Endothelial cell of umbilical vein (primary cell): ENCODE results near the gene GPSM1. TPM values are rescaled to one million over a fixed set of nuclear protein-coding genes. Genes with fewer than 3 reads are reported as not detected.

ENCODE experiments used
- BruUV-seq: library from RNA; stranded (reverse); fragments of 400-500 nt; replicated peaks from 2 replicates; lab custom pipeline; 2021; lab: Mats Ljungman, UMichigan
- CTCF ChIA-PET: fragments of 300-600, 350-600 bp; sonication (Branson Sonifier 250); formaldehyde crosslinking; loops from one replicate; lab custom pipeline; 2021; ENCODE audit warnings: antibody characterized with exemption, inconsistent platforms; lab: Charles Lee
- POLR2A ChIA-PET: fragments of 300-600, 350-600 bp; sonication (Branson Sonifier 250); formaldehyde crosslinking; loops from one replicate; lab custom pipeline; 2021; ENCODE audit warnings: antibody characterized with exemption, inconsistent platforms; lab: Charles Lee
- DNase-seq: peaks from one replicate; pipeline ENCODE4 v3.0.0-alpha.2; 2011; ENCODE audit warnings: low read depth, low spot score
- FAIRE-seq: peaks from 2 replicates; lab custom pipeline; 2011; peaks lifted over from hg19 to GRCh38; lab: Jason Lieb, UNC
- H2AFZ ChIP-seq: 2 replicates; pipeline ENCODE4 v1.6.0; 2012; ENCODE audit warnings: low read depth, low read length, control low read depth, inconsistent platforms
- H3K27ac ChIP-seq: 2 replicates; pipeline ENCODE4 v1.5.1; 2011; ENCODE audit warnings: low read depth, mild to moderate bottlenecking, control low read depth, low read length, moderate library complexity; ENCODE audit not compliant: insufficient read depth
- H3K27me3 ChIP-seq, 2 experiments: 2 replicates each; pipeline versions ENCODE4 v1.6.0 to v1.6.1; 2011; ENCODE audit warnings: low read length in 2 of 2, mixed read lengths in 1 of 2; ENCODE audit not compliant: control insufficient read depth in 2 of 2, insufficient read depth in 2 of 2
- H3K36me3 ChIP-seq, 2 experiments: 2 replicates in 1 of 2; 3 replicates in 1 of 2; pipeline ENCODE4 v1.5.1; 2011; ENCODE audit warnings: low read length in 2 of 2, mild to moderate bottlenecking in 1 of 2, moderate library complexity in 1 of 2; ENCODE audit not compliant: control insufficient read depth in 2 of 2, insufficient read depth in 2 of 2; ENCODE audit errors: extremely low read depth in 1 of 2
- H3K4me1 ChIP-seq: 3 replicates; pipeline ENCODE4 v1.5.1; 2011; ENCODE audit warnings: mild to moderate bottlenecking, low read length; ENCODE audit not compliant: control insufficient read depth, insufficient read depth; ENCODE audit errors: extremely low read depth
- H3K4me2 ChIP-seq: 2 replicates; pipeline ENCODE4 v1.6.1; 2011; ENCODE audit warnings: low read length, control low read depth, mixed read lengths; ENCODE audit not compliant: insufficient read depth
- H3K4me3 ChIP-seq, 3 experiments: fragments of 200-600 bp in 1 of 3; sonication (generic), shearing (Covaris generic) in 1 of 3; replicated peaks in 1 of 3; 2 replicates each; pipeline ENCODE4 v1.5.1; 2011 to 2016; ENCODE audit warnings: control low read depth in 3 of 3, low read length in 3 of 3, mild to moderate bottlenecking in 2 of 3, inconsistent platforms in 1 of 3, low read depth in 1 of 3, moderate library complexity in 1 of 3; ENCODE audit not compliant: insufficient read depth in 1 of 3
- H3K79me2 ChIP-seq: 2 replicates; pipeline ENCODE4 v1.6.0; 2012; ENCODE audit warnings: low read length, inconsistent platforms; ENCODE audit not compliant: control insufficient read depth, insufficient read depth
- H3K9ac ChIP-seq: replicated peaks from 2 replicates; pipeline ENCODE3; 2011; ENCODE audit warnings: low read length, control low read depth; ENCODE audit not compliant: insufficient read depth; ENCODE audit errors: extremely low read depth
- H3K9me1 ChIP-seq: replicated peaks from 3 replicates; pipeline ENCODE4 v1.6.0; 2011; ENCODE audit warnings: mild to moderate bottlenecking, low read length; ENCODE audit not compliant: control insufficient read depth, insufficient read depth; ENCODE audit errors: extremely low read depth
- H3K9me3 ChIP-seq: replicated peaks from 2 replicates; pipeline ENCODE4 v1.5.1; 2012; ENCODE audit warnings: low read length, inconsistent platforms; ENCODE audit not compliant: control insufficient read depth, insufficient read depth
- H4K20me1 ChIP-seq: replicated peaks from 2 replicates; pipeline ENCODE3; 2011; ENCODE audit warnings: mild to moderate bottlenecking, low read length; ENCODE audit not compliant: control insufficient read depth, insufficient read depth; ENCODE audit errors: extremely low read depth
- CTCF ChIP-seq, 2 donors: IDR thresholded peaks; 1 replicate in 1 of 2; 2 replicates in 1 of 2; pipeline ENCODE4 v1.5.1; 2011; ENCODE audit warnings: low read length in 2 of 2, mild to moderate bottlenecking in 2 of 2, moderate library complexity in 2 of 2, control low read depth in 1 of 2, inconsistent platforms in 1 of 2, low read depth in 1 of 2; ENCODE audit not compliant: insufficient read depth in 1 of 2; ENCODE audit errors: extremely low read depth in 1 of 2
- EZH2 ChIP-seq: IDR thresholded peaks from 2 replicates; pipeline ENCODE4 v1.6.1; 2012; ENCODE audit warnings: borderline replicate concordance, low read depth, mild to moderate bottlenecking, moderate library complexity, low read length, inconsistent platforms; ENCODE audit not compliant: severe bottlenecking
- FOS ChIP-seq: IDR thresholded peaks from 2 replicates; pipeline ENCODE4 v1.6.1; 2011; ENCODE audit warnings: mild to moderate bottlenecking, low read length, moderate library complexity, borderline replicate concordance; ENCODE audit not compliant: insufficient read depth
- GATA2 ChIP-seq: IDR thresholded peaks from 2 replicates; pipeline ENCODE4 v1.7.0; 2011; ENCODE audit warnings: low read depth, mild to moderate bottlenecking, moderate library complexity, mixed read lengths, low read length; ENCODE audit not compliant: insufficient read length, insufficient read depth
- JUN ChIP-seq: IDR thresholded peaks from 2 replicates; pipeline ENCODE4 v1.6.1; 2011; ENCODE audit warnings: borderline replicate concordance, low read depth; ENCODE audit not compliant: insufficient read length, insufficient read depth
- MYC ChIP-seq: IDR thresholded peaks from one replicate; pipeline ENCODE4 v1.6.1; 2011; ENCODE audit warnings: mild to moderate bottlenecking, low read depth, low read length
- POLR2A ChIP-seq: IDR thresholded peaks from 2 replicates; pipeline ENCODE4 v1.6.1; 2012; ENCODE audit warnings: low read depth, mild to moderate bottlenecking, control low read depth, low read length
- POLR2AphosphoS5 ChIP-seq: IDR thresholded peaks from 2 replicates; pipeline ENCODE4 v1.6.1; 2012; ENCODE audit warnings: low read depth, mild to moderate bottlenecking, control low read depth, low read length, moderate library complexity; ENCODE audit not compliant: insufficient read depth
- dilution Hi-C: fragments of 300-500 bp; cut with MboI; formaldehyde crosslinking; loops from one replicate; pipeline ENCODE4 v1.15.0; 2019; ENCODE audit warnings: low sequenced_read_pairs; ENCODE audit not compliant: extremely low pct_ligation_motif_present
- intact Hi-C: fragments of 100-400 bp; cut with micrococcal nuclease; formaldehyde crosslinking; loops from one replicate; pipeline ENCODE4 v1.10.0; 2022
- polyA plus RNA-seq, 4 experiments: library from polyadenylated mRNA; depleted of rRNA in 3 of 4; stranded (reverse) in 3 of 4; unstranded in 1 of 4; fragments of >200 nt; gene quantifications; 2 replicates each; pipeline versions ENCODE4 v1.2.1 to v1.2.3, GENCODE V29; 2011 to 2012; ENCODE audit warnings: missing spikeins in 1 of 4
- total RNA-seq: library from RNA; stranded (reverse); gene quantifications from 2 replicates; pipeline ENCODE4 v1.2.3, GENCODE V29; 2021
- TF ChIP-seq, protein P1 (sequence below): IDR thresholded peaks from 2 replicates; pipeline ENCODE4 v1.6.1; 2011; ENCODE audit not compliant: insufficient read depth, insufficient read length

The GPSM1 gene
- total and polyA plus RNA-seq, 2 donors (not counting 3 experiments of a cell fraction or from before 2014, with no cell fraction given): 34.6 to 47.1 TPM

DNA sequence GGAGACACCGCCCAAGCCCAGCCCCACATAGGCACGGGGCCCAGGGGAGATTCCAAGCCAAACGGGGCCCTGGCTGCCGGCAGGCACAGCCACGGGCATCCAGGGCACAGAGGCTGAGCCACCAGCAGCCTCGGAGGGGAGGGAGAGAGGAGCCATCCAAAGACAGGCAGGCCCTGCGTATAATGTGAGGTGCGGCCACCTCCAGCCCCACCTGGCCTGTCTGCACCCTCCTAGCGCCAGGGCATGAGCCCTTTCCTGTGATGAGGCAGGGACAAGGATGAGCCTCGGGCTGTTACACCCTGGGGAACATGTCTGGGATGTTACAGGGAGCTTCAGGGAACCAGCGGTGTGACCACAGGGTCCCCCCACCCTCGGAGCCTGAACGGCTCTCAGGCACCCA, 22.4 kb upstream of the GPSM1 start:
- dilution Hi-C loops: no loop called here
- DNase-seq (no peak), FAIRE-seq (no peak)
- CTCF ChIA-PET: no interaction called here
- intact Hi-C loops: no loop called here
- no peaks in the 10 kb centered on the region for H3K27me3 ChIP-seq
- TF ChIP-seq FOS (no peak), POLR2AphosphoS5 (no peak), JUN (no peak), POLR2A (no peak), EZH2 (no peak), GATA2 (no peak), MYC (no peak), CTCF (IDR thresholded peaks at IDR 0.05; ENCODE audit: extremely low read depth in 1 of 2, insufficient read depth in 1 of 2, low read depth in 1 of 2, low read length in 2 of 2) (no peak)
- TF ChIP-seq, protein P1, sequence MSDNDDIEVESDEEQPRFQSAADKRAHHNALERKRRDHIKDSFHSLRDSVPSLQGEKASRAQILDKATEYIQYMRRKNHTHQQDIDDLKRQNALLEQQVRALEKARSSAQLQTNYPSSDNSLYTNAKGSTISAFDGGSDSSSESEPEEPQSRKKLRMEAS: no peak
- H3K4me2 ChIP-seq: no peak overlapping the region
- H3K27ac ChIP-seq: no peak overlapping the region
- no peaks in the 10 kb centered on the region for H3K9me3 ChIP-seq
- no peaks in the 10 kb centered on the region for H3K36me3 ChIP-seq
- no peaks in the 10 kb centered on the region for H4K20me1 ChIP-seq
- no TSS peak for BruUV-seq
- no peak overlapping the region for H3K9ac ChIP-seq
- H3K79me2 ChIP-seq: no peaks in the 10 kb centered on the region
- no peaks in the 10 kb centered on the region for H3K4me1 ChIP-seq
- no peak overlapping the region for H2AFZ ChIP-seq
- H3K9me1 ChIP-seq: no peaks in the 10 kb centered on the region
- POLR2A ChIA-PET: no interaction called here
- no peak overlapping the region for H3K4me3 ChIP-seq
